Measurements from ENCODE around the gene SRRM1.
"Not testable (repeated sequence)": the region's sequence is repeated elsewhere in the genome, so short reads cannot be mapped to it uniquely, and the experiment has no call there.

SRRM1 gene

DNA sequence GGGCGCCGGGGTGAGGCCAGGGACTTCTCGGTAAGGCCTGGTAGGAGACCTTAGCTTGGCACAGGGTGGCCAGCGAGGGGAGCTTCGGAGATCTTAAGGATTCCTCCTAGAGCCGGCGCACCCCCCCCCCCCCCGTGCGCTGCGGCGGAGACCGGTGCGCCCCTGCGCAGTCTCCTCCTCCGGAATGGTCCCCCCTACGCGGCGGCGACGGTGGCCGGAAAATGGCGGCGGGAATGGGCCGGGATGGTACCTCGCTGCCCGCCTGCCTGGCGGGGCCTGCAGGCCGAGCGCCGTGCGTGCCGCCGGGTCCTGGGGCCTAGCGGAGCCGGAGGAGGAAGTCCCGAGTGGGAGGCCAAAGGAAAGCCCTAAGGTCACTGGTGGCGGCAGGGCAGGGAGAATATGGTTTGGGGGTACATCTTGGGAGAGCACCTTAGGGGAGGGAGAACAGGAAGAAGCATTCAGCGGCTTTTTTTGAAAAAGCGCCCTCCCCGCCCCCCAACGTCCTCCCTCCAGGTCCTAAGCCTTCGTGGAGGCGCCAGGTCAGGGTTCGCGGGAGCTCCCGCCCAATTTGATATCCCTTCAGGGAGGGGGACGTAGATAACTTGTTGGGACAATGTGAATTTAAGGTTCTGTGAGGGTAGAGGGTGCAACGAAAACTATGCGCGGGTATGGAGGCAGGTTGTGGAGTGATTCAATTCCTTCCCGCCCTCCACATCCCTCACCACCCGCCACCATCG lies 429 bp downstream of the SRRM1 start:
- peak; percentile 15 for DNase-seq (ENCODE audit: low read depth)

DNA sequence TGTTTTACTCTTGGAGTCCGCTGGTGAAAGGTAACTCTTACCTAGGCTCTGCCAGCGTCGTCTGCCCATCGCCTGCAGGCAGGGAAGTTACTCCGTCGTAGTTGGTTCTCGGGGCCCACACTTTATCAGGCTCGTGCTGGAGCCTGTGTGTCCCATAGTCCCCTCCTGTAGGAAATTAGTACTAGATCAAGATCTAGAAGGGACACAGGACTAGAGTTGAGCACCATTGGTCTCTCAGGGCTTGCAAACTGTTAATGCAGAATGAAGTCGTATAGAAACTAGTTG lies 940 bp downstream of the SRRM1 start:
- no peak for DNase-seq (ENCODE audit: low read depth)

- DNase-seq (ENCODE audit: low read depth) = no peak
Observed at GRCh38 chr1:24648919-24649318, 5.8 kb downstream of the SRRM1 start.

DNA sequence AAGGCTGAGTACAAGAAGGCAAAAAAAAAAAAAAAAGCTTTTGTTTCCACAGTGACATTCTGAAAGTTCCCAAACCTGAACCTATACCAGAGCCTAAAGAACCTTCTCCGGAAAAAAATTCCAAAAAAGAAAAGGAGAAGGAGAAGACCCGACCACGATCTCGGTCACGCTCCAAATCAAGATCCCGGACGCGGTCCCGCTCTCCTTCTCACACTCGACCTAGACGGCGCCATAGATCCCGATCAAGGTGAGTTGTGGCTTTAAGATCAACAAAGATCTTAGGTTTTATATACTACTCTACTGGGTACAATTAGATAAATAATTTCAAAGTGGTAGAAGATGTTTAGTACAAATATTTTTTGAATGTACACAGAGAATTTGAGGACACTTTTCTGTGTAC lies 9.3 kb downstream of the SRRM1 start:
- DNase-seq (ENCODE audit: low read depth) = no peak

DNA sequence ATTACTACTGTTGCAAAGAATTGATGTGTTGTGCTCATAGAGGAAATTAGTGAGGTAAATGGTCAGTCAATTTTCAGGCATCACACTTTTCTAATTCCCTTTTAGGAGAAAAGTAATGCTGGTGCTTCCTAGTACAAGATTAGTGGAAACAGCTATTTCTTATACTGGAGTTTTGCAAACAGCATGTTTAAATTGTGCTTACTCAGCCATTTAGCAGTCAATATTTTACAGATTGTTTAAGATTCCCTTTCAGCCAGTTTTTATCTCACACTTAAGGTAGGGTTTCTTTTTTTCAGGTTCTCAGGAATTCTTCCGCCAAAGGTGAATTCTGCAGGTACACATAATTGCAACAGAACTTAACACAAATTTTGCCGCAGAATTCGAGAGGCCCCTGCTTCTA lies 10.9 kb downstream of the SRRM1 start:
- DNase-seq (ENCODE audit: low read depth) = no peak

DNA sequence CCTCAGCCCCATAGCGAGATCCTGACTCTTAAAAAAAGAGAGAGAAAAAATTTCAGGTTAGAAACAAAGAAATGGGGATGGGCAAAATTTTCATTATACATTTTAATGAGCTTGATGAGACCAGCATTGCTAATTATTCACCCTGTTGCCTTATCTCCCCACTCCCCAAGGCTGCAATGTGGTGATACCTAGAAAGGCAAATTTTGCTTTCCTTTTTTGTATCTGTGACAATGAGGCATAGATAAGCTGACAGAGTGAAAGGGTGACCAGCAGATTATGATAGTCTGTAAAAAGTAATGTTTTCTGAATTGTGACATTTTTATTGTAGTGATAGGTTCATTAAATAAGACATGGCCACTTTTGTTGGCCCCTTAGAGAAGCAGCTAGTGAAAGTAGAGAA lies 12.9 kb downstream of the SRRM1 start:
- no peak for DNase-seq (ENCODE audit: low read depth)

DNA sequence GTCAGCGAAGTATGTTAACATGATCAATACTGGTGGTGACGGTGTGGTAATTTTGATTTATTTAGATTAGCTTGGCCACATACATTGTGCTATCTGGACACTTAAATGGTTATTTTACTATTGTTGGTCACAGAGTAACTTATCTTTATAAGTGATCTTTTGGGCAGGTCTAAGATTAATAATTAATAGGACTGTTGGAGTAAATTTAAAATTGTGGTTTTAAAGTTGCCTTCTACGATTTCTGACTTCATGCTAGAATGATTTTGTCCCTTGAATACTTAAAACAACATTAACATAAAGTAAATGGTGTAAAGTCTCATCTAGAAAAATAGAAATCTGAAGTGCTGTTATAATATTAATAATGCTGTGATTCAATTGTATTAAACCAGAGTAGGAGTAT lies 14.7 kb downstream of the SRRM1 start:
- no peak for DNase-seq (ENCODE audit: low read depth)

GRCh38 chr1:24659166-24659904 lies 16.2 kb downstream of the SRRM1 start:
- no peak for DNase-seq (ENCODE audit: low read depth)

DNA sequence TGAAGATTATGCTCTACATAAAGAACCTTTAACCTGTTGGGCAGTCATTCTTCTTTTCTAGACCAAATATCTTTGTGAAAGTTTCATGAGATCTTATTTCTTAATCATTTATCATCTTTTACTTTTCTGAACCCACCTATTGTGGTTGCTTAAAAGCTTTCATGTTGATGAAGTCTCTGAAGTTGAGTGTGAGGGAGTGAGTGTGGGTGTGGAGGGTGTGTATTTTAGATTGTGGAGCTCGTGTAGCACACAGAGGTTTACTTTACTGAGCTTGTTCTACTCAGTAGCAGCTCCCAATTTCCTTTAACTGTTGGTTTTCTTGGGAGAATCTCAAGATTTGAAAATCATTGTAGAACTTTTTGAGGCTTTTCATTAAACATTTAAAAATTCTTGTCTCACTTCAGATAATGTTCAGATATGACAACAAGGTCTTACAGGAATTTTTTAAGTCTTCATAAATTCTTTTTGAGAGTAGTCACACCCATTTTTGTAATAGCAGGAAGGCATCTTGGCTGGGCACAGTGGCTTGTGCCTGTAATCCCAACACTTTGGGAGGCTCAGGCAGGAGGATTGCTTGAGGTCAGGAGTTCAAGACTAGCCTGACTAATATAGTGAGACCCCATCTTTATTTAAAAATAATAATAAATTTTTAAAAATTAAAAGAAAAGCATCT lies 17.0 kb downstream of the SRRM1 start:
- no peak for DNase-seq (ENCODE audit: low read depth)

GRCh38 chr1:24664507-24665033 lies 21.5 kb downstream of the SRRM1 start:
- DNase-seq (ENCODE audit: low read depth) = no peak

DNA sequence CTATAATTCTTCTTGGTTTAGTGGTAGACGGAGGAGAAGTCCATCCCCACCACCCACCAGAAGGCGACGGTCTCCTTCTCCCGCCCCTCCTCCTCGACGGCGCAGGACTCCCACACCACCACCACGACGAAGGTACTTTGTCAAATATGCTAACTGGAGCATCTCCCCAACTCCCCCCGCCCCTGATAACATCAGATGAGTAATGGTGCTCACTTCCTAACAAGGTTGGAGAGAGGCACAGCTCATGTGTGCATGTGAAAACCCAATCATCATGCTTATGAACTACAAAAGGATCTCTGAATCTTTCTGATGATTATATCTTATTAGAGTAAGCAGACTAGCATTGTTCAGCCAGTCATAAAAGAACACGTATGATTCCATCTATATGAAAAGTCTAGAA lies 23.7 kb downstream of the SRRM1 start:
- no peak for DNase-seq (ENCODE audit: low read depth)

- DNase-seq (ENCODE audit: low read depth) = not testable (repeated sequence)
Observed at GRCh38 chr1:24671372-24671771, 28.3 kb downstream of the SRRM1 start.

DNA sequence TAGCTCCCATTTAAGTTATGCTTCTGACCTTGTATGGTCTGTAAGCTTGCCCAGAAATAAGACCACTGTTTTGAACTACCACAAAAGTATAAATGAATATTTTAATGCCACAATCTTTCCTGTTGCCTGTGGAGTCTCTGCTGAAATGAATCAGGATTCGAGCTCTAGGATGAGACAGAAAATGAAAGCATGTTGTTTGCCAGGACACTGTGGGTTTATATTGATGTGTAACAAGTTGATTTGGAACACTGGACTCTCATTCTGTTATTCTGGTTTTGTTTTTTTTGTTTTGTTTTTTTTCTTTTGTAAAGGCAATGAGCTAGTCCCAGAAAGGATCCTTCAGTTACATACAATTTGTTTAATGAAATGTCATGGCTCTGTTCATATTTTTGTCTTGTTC lies 29.6 kb downstream of the SRRM1 start:
- not testable (repeated sequence) for DNase-seq (ENCODE audit: low read depth)

DNA sequence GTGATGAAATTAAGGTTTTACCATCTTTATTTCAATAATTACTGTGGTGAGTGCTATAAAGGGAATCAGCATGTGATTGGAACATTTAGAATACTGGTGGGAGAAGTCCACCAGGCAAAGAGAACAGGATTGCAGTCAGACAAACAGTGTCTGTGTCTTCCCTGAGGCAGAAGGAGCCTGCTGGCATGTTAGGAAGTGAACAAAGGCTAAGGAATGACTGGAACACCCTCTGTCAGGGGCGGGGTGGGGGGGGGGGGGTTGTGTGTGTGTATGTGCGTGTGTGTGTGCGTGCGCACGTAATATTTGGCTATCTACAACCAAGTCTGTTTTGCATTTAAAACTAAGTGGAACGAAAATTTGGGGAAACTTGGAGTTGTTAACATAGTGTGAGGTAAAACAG lies 30.2 kb downstream of the SRRM1 start:
- no peak for DNase-seq (ENCODE audit: low read depth)

DNA sequence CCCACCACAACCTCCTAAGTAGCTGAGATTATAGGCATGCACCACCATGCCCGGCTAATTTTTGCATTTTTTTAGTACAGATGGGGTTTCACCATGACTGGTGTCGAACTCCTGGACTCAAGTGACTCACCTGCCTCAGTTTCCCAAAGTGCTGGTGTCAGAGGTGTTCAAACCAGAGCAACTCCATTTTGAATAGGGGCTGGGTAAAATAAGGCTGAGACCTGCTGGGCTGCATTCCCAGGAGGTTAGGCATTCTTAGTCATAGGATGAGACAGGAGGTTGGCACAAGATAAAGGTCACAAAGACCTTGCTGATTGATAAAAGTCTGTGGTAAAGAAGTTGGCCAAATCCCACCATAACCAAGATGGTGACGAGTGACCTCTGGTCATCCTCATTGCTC lies 35.3 kb downstream of the SRRM1 start:
- DNase-seq (ENCODE audit: low read depth) = not testable (repeated sequence)

DNA sequence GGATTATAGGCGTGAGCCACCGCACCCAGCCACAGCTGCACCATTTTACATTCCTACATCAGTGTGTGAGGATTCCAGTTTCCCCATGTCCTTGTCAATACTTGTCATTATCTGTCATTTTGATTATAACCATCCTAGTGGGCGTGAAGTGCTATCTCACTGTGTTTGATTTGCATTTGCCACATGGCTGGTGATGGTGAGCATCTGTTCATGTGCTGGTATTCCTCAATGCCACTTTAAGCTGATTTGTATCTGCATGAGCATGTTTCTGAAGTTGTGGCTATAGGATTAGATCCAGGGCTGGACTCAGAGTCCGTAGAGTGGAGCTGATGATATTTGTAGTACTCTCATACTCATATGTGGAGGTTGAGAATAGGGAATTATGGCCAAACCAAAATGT lies 36.6 kb downstream of the SRRM1 start:
- no peak for DNase-seq (ENCODE audit: low read depth)

GRCh38 chr1:24683713-24684162 lies 40.6 kb downstream of the SRRM1 start:
- no peak for DNase-seq (ENCODE audit: low read depth)

- no peak for DNase-seq (ENCODE audit: low read depth)
Observed at GRCh38 chr1:24688033-24688432, 44.9 kb downstream of the SRRM1 start.

DNA sequence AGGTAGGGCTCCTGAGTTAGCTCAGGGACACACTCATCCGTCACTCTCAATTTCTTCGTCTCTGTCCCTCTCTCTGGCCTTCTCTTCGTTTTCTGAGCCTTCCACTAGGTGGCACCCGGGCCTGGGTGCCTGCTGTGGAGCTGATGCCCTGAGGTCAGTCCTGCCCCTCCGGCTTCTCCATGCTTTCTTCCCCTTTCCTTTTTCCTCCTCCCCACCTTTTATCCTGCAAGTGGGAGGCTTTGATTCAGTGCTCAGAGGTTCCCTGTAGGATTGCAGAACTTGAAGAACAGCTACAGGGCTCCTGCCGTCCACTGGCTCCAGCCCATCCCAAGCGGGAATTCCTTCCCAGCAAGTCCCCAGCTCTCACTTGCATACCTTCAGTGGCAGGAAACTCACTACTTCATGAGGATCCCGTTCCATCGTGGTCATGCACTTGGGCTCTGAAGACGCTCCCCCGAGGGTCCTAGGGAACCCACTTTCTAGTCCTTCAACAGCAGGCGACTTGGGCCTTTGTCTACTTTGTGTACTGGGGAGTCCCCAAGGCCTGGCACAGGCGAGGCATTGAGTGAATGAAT lies 45.6 kb downstream of the SRRM1 start:
- DNase-seq (ENCODE audit: low read depth) = peak; percentile 30

GRCh38 chr1:24691051-24691450 lies 47.9 kb downstream of the SRRM1 start:
- no peak for DNase-seq (ENCODE audit: low read depth)

DNA sequence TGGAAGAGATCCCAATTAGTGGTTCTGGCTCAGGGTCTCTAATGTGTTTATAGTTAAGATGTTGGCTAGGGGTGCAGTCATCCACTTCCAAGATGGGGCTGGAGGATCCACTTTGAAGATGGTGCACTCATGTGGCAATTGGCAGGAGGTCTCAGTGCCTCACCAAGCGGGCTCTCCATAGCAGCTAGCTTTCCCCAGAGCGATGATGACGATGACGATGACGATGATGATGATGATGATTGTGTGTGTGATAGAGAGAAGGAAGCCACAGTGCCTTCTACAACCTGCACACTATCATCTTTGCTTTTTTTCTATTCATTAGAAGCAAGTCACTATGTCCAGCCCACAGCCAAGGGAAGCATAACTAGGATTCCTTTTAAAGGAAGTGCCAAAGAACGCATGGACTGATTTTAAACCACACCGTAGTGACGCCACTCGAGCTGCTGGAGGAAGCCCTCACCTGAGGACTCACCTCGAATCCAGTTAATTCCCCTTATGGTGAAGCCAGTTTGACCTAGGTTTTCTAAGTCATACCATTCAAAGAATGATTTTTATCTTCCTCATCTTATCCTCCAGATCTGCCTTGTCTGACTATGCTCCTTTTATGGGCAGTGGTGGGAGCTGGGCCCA lies 49.4 kb downstream of the SRRM1 start:
- DNase-seq (ENCODE audit: low read depth) = no peak

DNA sequence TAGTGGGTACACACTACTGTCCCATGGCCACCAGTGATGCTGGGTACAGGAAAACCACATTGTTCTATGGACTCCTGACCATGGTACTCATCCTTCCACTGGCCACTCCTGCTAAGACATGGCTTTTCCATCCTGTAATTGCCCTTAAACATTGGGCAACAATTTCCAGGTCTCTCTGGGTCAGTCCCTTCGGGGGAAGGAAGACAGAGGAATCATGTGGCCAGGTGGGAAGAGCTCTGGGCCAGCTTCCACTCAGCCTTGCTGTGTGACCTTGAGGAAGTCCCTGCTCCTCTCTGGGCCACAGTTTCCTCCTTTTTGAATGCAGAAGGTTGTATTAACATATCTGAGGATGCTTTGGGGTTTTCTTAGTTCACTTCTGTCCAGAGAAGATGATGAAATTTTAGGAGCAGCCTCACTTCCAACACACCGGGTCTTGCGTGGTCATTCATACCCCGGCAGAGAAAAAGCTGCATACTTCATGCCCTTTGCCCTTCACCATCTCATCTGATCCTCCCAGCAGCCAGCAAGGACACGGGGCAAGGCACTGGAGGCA lies 50.8 kb downstream of the SRRM1 start:
- DNase-seq (ENCODE audit: low read depth) = no peak

Measured in T follicular helper cell (primary cell).